Stimulated activated CD4-positive, alpha-beta T cell treated with anti-CD3 and anti-CD28 coated beads, Interleukin-15, amount 100 ng/mL, for 24 hours (primary cell): Measurements from ENCODE around the gene DNAH14.
"Not testable (repeated sequence)": the region's sequence is repeated elsewhere in the genome, so short reads cannot be mapped to it uniquely, and the experiment has no call there.

Experiments
- DNase-seq: peaks from one replicate; pipeline ENCODE4 v3.0.0-alpha.2; 2020

The DNAH14 gene

DNA sequence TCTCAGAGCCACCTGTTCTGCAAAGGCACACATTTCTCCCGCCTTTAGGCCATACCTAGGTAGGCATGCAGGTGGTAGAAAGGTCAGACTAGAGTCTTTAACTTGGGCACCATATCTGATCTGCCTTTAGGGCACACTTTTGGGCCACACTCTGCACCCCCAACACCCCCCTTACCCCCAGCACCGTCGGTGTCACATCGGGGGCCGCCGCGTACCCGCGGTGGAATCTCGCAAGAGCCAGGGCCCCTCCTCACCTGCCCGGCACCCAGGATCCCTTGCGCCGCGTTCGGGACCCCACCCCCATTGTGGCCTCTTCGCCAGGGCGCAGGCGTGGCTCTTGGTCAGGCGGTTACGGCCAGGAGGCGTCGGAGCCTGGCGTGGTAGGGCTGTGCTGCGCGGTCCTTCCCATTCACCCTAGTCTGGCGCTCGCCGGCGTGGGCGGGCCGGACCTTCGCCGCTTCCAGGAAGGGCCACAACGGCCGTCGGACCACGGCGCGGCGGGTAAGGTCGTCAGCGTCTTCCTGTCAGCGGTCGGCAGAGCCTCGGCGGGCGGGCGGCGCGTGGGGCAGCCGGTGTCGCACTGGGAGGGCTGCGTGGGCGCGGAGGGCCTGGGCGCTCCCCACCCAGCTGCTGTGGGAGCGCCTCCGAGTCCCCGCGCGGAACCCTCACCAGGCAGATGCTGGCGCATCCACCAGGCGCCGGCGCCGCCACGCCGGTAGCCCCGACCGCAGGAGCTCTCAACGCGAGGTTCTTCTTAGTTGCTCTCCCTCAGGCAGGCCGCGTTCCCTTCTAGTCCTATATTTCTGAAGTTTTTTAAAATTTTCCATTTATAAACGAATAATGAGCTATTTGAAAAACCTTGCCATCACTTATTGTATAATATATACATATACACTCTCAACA lies at the start of gene DNAH14:
TSS of gene DNAH14 (plus strand) at position 341 of the 903 bp plus-strand sequence. CDS start 23,028 bp downstream, outside the sequence.
- peak; percentile 41 for DNase-seq

DNA sequence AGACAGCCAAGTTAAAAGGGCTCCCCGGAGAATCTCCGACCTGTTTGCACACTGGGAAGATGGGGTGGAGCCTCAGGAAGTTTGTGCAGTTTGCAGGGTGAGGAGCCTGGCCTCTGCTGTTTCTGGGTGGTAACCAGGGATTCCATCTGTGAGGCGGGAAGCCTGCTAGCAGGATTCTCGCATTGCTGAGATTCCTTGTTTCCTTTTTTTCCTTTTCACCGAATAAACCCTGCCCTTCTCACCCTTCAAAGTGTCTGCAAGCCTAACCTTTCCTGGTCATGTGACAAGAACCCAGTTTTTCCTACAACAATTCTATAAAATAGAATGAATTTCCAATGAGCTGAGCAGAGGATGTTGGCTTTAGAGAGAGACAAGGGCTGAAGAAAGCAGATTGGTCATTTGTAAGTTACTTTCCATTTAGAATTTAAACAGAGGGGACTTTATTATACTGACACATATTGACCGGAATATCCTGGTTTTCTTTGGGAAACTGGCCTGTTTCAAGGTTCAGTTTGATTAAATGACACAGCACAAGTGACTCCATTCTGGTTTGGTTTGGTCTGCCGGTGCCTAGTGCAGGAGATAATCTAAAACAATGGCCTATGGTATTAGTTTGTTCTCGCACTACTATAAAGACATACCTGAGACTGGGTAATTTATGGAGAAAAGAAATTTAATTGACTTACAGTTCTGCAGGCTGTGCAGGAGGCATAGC lies 48.7 kb upstream of the DNAH14 start:
- DNase-seq = no peak

DNA sequence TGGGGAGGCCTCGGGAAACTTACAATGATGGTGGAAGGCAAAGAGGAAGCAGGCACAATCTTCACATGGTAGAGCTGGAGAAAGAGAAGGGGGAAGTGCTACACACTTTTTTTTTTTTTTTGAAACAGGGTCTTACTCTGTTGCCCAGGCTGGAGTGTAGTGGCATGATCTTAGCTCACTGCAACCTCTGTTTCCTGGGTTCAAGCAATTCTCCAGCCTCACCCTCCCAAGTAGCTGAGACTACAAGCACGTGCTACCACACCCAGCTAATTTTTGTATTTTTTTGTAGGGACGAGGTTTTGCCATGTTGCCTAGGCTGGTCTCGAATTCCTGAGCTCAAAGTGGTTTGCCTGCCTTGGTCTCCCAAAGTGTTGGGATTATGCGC lies 48.2 kb upstream of the DNAH14 start:
- not testable (repeated sequence) for DNase-seq

DNA sequence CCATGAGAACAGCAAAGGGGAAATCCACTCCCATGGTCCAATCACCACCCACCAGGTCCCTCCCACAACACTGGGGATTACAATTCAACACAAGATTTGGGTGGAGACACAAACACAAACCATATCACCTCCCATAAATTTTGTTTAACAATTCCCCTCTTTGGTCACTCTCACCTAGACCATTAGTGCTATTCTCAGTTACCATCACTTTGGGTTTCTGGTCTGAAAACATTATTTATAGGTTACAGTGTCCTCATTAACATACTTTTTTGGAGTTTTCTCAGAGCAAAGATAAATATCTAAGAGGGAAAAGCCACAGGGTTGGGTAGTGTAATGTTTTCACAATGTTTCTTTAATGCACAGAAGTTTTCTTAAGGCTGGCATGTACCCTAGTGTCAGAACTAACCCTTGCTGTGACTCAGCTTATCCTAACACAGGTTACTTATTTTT lies 47.7 kb upstream of the DNAH14 start:
- no peak for DNase-seq

DNA sequence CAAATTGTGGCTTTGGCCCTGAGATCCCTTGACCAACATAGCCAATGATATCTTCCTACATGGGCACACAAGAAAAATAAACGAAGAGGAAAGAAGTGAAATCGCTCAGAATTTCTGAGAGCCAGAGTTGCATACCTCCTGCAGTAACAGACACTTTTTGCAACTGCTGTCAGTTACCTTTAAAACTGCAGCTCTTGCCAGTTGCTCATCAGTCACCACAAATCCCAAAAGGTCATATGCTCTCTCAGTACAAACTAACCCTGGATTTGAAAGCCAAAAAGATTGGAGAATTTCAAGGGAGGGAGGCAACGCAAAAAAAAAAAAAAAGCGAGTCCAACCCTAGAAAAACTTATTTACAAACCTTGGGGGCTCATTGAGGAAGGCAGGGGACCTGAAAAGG lies 47.2 kb upstream of the DNAH14 start:
- DNase-seq = no peak

DNA sequence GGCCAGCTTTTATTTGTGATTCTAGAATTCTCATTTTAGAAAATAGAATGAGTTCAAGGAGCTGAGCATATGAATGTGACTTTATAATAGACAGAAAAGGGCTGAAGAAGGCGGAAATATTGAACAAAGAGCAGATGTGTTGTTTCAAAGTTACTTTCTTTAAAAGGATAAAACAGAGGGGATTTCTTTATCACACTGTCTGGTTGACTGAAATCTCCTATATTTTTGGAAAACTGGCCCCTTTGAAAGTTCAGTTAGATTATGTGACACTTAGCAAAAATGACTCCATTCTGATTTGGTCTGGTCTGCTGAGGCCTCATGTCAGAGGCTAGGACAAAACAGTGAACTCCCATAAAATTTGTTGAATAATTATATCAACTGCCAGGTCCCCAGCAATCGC lies 46.4 kb upstream of the DNAH14 start:
- no peak for DNase-seq

DNA sequence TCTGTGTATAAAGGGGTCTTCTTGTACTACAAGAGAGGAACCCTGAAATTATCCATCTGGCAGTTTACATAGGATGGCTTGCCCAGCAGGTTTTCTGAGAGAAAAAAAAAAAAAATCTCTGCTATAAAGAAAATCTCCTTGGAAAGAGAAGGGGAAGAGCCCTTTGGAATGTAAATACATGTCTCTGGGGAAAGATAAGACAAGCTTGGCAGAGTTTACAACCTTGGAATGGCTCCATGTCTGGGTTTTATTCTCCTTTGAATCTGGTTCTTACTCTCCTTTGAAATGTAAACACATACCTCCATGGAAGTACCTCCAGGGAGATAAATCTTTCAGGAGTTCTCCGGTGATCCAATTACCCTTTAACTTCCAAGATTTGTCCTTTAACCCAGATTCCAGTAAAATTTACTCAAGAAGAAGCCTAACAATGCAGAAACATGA lies 45.1 kb upstream of the DNAH14 start:
- DNase-seq = no peak

DNA sequence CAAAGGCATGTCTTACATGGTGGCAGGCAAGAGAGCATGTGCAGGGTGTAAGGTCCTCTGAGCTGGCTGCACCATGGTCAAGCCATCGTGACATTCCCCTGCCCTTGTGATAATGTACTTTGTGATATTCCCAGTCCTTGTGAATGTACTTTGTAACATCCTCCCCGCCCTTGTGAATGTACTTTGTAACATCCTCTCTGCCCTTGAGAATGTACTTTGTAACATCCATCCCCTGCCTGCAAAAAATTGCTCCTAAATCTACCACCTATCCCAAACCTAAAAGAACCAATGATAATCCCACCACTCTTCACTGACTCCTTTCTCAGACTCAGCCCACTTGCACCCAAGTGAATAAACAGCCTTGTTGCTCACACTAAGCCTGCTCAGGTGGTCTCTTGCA lies 44.1 kb upstream of the DNAH14 start:
- DNase-seq = not testable (repeated sequence)

DNA sequence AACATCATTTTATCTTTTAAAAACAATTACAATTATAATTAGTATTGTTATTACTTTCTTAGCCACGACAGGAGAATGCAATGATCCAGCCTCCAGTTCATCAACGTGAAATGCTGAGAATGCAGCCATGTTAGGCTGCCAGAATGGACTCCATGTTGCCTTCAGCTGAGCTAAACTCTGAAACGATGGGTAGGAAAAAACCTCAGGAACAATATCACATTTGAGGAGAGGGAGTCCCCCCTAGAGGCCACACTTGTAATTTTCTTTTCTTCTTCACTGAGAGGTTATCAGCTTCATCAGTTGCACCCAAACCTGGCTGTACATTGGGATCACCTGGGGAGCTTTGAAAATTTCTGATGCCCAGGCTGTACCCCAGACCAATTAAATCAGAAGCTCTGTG lies 34.6 kb upstream of the DNAH14 start:
- no peak for DNase-seq

DNA sequence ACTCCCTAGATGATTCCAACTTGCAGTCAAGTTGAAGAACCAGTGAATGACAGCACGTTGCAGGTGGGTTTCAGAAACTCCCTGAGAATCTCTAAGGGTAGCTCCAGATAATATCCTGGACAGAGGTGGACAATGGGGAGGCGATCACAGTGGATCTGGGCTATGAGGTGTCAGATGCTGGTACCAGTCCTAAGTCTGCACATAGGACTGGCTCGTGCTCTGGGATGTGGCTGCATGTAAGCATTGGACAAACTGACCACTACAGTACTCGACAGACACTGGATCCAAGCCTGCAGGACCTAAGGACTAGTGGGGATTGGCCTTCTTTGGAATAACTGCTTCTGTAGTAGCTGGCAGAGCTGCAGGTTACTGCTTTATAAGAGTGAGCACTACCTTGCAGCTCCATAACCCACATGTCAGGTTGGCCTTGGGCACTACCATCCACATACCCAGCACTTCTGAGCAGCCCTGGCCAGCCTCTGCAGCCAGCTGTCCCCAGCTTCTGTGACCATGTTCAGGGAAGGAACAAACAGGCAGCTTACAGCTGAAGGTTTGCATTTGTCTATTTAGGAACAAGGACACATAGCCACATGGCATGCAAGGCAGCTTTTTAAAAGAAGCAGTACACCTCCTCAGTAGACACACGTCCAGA lies 33.2 kb upstream of the DNAH14 start:
- DNase-seq = no peak

DNA sequence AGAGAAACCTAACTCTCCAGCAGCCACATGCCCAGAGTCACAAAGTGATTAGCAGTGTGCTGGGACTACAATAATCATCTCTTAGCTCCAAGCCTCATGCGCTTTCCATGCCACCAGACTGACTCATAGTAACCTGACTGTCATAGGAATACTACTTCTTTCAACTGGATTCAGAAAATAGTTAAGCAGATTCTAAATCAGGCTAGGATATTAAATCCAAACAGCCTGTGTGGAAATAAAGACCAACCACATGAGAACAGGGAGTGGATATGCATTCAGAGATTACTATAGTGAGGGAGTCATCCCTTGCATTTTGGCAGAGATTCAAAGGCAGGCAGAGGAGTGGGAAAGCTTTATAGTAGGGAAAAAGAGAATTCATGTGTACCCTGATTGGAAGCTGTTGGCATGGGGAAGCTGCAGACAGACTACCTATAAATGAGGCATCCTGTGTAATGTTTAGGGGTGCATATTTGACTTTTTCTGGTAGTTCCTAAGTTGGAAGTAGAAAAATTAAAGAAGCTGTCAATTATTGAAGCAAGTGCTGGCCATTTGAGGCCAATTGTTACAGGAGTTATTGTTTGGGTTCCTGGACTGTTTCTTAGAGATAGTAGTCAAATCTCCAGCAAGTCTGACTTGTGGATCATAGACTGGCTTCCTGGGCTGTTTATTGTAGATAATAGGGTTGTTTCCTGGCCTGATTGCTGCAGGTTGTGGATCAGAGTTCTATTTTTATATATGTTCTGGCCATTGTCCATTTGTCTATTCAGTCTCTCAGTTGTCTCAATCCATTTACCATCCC lies 31.7 kb upstream of the DNAH14 start:
- no peak for DNase-seq

DNA sequence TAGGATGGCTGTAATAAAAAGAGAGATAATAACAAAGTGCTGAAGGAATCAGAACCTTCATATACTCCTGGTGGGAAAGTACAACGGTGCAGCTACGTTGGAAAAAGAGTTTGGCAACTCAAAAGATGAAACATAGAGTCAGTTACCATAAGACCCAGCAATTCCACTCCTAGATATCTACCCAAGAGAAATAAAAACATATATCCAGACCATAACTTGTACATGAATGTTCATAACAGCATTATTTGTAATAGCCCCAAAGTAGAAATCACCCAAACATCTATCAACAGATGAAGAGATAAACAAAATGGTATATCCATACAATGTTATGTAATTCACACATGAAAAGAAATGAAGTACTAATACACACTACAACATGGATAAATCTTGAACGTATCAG lies 30.5 kb upstream of the DNAH14 start:
- no peak for DNase-seq

DNA sequence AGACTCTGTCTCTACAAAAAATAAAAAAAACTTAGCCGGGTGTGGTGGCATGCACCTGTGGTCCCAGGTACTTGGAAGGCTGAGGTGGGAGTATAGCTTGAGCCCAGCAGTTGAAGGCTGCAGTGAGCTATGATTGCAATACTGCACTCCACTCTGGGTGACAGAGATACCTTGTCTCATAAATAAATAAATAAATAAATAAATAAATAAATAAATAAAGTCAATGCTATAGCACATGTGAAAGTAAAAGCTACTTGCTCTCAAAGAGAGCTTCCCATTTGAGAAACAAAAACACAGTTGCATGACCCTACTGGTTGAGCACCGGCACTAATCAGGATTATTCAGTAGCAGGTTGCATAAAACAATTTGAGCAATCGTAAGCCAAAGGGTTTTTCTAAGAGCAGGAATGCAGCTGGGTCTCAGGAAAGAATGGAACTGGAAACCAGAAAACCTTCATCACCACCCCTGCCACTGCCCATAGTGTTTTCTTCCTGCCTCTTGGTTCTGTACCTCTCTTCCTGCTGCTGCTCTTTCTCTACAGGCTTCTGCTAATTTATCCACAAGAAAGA lies 29.3 kb upstream of the DNAH14 start:
- no peak for DNase-seq

DNA sequence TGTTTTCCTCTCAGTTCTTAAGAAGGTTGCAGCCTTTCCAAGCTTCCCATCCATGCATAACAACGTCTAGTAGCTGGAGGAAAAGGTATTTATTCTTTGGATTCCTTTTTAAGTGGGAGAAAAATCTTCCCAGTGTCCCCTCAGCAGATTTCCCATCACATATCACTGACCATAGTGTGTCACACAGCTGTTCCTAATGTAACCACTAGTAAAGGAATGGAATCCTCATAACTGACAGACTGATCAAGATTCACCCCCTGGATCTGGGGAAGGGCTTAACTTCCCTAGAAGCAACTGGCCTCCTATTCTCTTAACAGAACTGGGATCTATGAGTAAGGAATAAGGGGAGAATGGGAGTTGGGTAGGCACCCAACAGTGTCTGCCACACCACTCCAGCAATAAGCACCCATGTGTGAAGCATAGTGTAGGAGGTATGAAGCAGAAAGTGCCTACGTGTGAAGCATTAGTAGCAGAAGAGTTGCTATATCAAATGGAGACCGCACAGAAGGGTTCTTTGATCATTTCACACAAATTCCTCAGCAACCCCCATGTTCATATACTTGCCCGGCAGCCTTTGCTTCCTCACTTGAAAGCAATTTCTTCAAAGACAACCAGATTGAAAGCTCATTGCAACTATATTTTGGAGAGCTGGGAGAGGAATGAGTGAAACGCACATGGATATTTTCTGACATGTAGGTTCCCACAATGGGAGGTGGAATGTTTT lies 28.2 kb upstream of the DNAH14 start:
- no peak for DNase-seq

DNA sequence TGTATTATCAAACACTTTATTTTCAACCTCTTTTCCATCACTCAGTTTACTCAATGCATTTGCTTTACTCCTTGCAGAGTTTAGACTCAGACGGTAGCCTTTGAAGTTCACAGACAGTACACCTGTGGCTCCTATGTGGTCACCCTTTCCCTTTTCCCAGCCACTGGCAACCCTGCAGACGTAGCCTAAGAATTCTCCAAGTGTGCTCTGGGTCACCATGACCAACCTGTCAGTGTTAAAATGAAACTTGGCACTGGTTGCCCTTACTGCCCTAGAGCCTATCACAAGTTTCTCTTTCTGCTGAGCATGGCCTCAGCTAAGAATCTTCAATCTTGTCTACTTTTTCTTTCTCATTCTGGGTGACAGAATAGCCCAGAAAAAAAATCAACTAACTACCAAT lies 25.5 kb upstream of the DNAH14 start:
- no peak for DNase-seq

DNA sequence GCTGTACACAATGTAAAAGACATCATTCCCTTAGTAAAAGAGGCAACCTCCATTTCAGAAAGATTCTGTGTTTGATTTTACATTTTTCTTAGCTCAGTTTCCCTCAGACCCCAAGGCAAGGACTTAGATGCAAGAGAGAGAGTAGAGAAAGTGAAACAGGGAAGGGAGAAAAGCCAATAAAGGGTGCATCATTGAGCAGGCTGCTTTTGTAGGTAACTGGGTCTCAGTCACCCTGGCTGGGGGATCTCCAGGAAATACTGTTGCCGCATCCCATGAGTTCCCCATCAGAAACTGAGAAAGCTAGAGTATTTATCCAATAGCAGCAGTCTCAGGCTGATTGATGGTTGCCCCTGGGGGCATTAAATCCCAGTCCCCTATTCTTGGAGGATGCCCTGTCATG lies 23.1 kb upstream of the DNAH14 start:
- DNase-seq = no peak

DNA sequence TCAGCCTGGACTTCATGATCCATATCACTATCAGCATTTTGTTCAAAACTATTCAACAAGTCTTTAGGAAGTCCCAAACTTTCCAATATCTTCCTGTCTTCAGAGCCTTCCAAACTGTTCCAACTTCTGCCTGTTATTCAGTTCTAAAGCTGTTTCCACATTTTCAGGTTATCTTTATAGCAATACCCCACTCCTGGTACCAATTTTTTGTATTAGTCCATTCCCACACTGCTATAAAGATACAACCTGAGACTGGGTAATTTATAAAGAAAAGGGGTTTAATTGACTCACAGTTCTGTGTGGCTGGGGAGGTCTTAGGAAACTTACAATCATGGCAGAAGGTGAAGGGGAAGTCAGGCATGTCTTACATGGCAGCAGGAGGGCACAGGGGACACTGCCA lies 18.3 kb upstream of the DNAH14 start:
- no peak for DNase-seq

DNA sequence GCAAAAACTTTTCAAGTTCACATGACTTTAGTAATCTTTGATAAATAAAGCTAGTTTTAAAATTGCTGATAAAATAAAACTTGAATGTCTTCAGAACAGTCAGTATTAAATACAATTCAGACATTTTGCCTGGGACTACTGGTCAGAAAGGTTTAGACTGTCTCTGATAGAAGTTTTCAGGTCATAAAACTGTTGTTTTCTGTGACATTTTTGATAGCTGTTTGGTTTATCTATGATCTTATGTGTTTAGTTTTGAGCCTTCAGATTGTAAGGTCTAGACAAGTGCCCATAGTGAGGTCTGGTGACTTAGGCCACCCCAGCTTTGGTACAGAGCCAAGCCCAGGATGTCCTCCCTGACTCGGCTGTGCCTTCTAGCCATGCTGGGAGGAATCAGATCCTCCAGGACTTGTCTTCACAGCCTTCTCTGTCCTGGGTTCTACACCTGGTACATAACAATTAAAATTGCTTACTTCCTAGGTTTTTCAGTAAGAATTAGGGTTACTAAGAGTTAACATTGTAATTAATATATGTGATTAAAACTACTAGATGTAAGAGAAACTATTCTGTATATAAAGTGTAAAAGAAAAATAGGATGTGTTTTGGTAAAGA lies 15.1 kb upstream of the DNAH14 start:
- no peak for DNase-seq

DNA sequence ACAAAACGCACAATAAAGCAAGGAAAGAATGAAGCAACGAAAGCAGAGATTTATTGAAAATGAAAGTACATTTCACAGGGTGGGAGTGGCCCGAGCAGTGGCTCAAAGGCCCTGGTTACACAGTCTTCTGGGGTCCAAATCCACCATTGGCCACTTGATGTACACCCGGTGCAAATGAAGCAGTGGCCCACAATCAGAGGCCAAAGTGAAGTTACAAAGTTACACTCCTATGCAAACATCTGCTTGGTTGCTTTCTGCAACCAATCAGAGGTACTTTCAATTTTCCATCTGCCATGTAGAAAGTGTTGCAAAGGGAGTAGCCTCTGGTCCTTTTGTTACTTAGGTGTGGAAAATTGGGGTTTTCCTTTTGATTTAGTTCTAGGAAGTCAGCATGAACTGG lies 10.0 kb upstream of the DNAH14 start:
- no peak for DNase-seq

DNA sequence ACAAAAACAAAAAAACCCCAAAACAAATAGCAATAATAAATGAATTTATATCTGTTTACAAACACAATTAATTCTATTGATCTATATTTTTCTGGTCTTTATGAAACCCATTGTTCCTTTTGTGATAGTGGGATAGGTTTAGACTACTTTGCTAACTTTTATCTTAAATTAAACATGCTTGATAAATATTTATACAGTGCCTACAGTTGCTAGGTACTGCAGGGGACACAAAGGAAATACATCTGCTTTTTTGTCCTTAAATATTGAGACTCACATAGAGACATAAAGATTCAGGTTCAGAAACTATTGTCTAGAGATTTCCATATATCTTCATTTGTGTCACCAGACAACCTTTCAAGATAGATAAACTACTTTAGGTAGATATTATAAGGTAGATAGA lies 8.5 kb upstream of the DNAH14 start:
- no peak for DNase-seq

DNA sequence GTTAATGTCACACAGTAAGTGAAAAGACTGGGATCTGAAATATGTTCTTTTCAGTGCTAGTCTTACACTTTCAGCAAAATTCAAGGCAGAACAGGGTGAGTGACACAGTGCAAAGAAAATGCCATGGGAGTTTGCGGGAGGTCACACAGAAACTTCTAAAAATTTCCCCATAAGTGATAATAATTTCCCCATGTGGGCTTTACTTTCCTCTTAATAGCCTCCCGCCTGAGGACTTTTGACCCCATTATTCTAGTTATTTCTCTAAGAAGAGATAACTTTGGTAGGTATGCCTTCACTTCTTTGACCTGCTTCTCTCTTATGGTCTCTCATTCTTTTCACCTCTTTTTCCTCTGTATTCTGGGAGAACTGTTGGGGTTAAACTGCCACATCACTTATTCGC lies 8.1 kb upstream of the DNAH14 start:
- no peak for DNase-seq
